HG02981 (cell line): ENCODE results near the gene CKAP5.
A peak's percentile ranks its signal among the peaks of the same experiment; 100 is the strongest.
"Not testable (repeated sequence)": the region's sequence is repeated elsewhere in the genome, so short reads cannot be mapped to it uniquely, and the experiment has no call there.

ENCODE experiments used
- ATAC-seq: cut with Tn5 transposase; IDR thresholded peaks from one replicate; pipeline ENCODE4 v1.9.1; 2021; ENCODE audit warnings: mild to moderate bottlenecking, moderate library complexity; ENCODE audit not compliant: unreplicated experiment

CKAP5 gene

DNA sequence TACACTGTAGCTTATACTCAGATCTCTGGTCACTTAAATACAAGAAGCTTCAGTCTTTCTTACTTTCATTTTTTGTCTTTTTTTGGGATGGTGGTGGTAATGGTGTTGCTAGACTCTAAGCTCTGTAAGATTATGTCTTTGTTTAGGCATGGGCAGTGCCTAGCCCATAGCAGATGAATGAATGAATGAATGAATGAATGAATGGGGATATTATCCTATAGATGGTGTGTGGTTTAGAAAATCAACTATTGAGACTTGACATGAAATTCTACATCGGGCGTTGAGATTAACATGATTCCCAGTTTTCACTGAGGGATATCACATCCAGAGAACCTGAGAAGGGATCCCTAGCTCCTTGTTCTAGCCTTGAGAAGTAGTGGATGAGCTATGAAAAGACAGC is 9.8 kb upstream of the CKAP5 start:
- ATAC-seq: no peak

DNA sequence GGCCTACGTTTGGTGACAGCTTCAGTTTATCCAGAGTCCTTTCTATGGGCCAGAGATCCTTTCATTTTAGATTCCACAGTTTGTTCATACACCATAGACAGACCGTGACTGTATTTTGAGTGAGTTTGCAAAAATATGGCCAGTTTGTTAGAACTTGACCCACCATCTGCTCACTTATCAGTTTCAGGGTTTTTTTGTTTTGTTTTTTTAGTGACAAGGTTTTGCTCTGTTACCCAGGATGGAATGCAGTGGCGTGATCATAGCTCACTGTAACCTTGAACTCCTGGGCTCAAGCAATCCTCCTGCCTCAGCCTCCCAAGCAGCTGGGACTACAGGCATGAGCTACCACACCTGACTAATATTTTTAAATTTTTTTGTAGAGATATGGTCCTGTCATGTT is 9.1 kb upstream of the CKAP5 start:
- no peak for ATAC-seq

DNA sequence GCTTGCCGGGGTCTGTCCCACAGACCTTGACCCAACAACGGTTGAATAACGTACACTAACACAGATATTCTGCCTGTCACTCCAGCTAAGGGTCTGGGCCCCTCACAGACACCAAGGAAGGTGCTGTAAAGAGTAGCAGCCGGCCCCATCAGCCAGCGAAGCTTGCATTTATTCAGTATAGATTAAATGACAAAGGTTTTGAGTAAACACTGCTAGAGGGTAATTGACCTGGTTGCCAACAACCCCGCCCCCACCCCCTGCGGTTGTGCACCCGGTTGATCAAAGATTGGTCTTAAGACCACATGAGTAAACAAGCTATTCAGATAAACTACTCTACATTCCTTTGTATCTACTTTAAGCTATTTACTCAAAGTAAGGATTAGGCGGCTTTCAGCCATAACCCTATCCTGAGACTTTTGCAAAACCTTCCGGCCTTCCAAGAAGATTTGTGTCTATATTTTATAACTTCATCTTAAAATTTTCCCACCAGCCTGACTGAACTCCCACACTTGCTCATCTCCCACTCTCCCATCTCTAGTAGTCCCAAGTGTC is 4.8 kb upstream of the CKAP5 start:
- no peak for ATAC-seq

DNA sequence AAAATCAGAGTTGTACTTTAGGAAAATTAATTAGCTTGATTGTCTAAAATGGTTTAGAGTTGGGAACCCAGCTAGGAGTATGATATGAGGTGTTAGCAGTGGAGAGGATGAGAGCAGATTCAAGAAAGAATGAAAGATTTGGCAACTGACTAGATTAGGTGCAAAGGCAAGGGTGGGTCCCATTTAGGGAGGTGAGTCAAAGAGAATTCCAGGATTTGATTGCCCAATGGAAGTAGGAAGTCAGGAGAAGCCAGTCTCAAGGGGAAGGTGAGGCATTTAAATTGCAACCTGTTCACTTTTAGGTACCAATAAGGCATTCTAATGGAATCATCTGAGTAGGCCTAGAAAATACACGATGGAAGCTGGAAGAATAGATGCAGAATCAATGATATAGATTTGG is 3.6 kb upstream of the CKAP5 start:
- no peak for ATAC-seq

- peak; percentile 2 for ATAC-seq
Observed at GRCh38 chr11:46846510-46846830, 390 bp upstream of the CKAP5 start.

DNA sequence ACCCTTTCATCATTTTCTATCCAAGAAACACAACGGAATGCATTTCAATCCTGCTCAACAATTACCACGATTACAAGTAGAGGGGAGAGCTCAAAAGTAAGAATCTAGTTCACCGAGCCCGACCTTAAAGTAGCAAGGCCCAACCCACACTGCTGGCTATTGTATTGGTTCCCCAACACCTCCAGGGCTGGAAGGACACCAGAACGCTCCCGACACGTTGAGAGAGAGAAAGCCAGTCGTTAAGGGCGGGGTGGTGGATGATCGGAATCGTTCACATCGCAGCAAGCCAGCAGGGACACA is 690 bp downstream of the CKAP5 start:
- ATAC-seq: no peak

GRCh38 chr11:46840116-46840515 is 6.0 kb downstream of the CKAP5 start:
- no peak for ATAC-seq

DNA sequence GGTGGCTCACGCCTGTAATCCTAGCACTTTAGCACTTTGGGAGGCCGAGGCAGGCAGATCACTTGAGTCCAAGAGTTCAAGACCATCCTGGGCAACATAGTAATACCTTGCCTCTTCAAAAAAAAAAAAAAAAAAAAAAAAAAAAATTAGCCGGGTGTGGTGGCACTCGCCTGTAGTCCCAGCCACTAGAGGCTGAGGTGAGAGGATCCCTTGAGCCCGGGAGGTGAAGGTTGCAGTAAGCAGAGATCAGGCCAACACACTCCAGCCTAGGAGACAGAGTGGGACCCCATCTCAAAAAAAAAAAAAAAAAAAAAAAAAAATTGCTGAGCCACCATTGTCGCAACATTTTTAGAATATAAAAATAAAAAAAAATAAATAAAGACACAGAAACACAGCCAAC is 7.6 kb downstream of the CKAP5 start:
- ATAC-seq: no peak

DNA sequence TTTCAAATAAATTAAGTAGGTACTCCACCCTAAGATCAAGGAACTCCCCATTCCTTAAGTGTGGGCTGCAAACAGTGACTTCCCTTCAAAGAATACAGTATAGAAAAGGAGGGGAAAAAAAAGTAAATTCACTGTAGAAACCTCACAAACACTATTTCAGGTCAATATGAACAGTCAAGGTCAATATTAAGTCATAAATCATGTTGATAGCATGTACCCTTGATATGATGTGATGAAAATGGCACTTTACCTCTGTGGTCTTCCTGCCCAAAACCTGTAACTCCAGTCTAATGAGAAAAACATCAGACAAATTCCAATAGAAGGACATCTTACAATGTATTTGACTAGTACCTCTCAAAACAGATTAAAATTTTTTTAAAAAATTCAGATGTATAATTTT is 8.2 kb downstream of the CKAP5 start:
- no peak for ATAC-seq

DNA sequence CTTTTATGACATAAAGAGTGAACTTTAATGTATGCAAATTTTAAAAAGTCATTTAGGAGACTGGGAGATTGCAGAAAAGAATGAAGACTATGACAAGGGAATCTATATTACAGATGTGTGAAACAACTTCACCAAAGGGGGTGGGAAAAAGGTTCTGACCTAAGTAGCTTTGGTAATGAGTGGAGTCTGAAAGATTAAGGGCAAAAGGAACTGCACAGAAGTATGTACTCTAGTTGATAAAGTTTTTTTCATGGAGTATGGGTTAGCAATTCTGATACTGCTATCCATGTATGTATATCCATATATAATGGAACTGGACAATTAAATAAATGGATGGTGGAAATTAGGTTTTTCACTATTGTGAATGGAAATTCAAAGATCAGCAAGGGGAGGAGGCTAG is 9.2 kb downstream of the CKAP5 start:
- no peak for ATAC-seq

- no peak for ATAC-seq
Observed at GRCh38 chr11:46836431-46836830, 9.6 kb downstream of the CKAP5 start.

- no peak for ATAC-seq
Observed at GRCh38 chr11:46835897-46836296, 10.2 kb downstream of the CKAP5 start.

DNA sequence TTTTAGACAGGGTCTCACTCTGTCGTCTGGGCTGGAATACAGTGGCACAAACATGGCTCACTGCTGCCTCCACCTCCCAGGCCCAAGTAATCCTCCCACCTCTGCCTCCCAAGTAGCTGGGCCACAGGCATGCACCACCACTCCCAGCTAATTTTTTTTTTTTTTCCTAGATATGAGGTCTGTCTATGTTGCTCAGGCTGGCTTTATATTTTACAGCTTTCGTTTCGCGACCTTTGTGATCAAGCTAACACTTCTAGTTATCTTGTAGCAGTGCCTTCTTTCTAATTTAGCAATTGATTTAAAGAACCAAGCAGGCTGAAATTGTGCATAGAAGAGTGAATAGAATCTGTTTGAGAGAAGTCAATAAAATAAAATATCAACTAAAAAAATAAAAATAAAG is 11.3 kb downstream of the CKAP5 start:
- ATAC-seq: no peak

- ATAC-seq: no peak
Observed at GRCh38 chr11:46832511-46833214, 13.4 kb downstream of the CKAP5 start.

DNA sequence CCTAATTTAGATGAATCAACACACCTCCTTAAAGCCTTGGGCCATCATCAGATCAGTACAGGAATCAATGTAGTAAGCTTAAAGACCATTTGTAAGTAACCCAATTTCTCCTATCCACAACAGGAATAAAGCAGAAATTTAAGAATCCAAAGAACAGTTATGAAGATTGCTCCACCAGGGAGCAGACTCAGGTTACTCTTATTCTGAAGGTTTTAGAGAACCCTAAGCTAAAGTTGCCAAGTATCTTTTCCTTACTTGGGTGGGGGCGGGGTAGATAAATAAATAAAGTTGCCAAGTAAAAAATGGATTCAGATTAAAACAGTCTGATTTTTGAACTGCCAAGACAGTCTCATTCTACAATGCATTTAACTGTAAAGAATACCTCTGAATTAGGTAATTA is 18.1 kb downstream of the CKAP5 start:
- ATAC-seq: no peak

- ATAC-seq: peak; percentile 99
Observed at GRCh38 chr11:46826310-46827044, 19.6 kb downstream of the CKAP5 start.

- ATAC-seq: no peak
Observed at GRCh38 chr11:46808799-46809431, 37.2 kb downstream of the CKAP5 start.

DNA sequence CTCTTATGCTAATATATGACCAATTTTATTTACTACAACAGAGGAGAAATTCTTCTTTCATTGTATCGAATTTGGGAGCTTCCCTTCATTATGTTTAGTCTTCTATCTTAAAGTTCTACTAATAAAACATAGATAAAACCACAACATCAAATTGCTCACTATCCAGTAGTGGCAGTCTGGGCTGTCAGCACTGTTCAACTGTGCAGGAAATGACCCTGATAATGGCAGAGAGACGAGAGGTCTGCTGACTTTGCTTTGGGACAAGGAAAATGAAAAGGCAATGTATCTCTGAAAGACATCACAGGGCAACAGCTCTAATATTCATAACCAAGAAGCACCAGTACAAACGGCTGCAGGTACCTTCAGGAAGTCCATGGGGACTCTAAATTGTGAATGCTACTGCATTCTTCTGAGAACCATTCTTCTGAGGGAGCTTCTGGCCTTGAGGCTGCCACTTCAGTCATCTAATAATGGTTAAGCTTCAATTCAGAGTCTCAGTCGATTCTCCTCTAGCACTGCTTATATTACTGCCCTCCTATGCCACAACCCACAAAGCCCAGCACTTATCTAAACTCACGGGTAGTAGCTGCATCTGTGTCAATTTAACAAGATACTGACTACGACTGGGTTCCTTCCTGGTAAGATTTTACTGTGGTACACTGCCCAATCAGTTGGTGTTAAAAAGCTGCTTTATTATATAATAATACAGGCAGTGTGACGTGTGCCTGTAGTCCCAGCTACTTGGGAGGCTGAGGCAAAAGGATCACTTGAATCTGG is 44.2 kb downstream of the CKAP5 start:
- no peak for ATAC-seq

GRCh38 chr11:46800177-46800576 is 45.9 kb downstream of the CKAP5 start:
- ATAC-seq: no peak

DNA sequence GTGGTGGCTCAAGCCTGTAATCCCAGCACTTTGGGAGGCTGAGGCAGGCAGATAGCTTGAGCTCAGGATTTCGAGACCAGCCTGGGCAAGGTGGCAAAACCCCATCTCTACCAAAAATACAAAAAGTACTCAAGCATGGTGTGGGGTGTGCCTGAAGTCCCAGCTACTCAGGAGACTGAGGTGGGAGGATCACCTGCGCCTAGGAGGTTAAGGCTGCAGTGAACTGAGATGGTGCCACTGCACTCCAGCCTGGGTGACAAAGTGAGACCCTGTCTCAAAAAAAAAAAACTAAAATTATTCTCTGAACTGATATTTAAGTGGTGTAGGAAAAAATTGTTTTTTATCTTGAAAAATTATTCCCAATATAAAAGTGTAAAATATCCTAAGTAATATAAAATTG is 46.4 kb downstream of the CKAP5 start:
- ATAC-seq: not testable (repeated sequence)

- no peak for ATAC-seq
Observed at GRCh38 chr11:46778416-46778815, 67.7 kb downstream of the CKAP5 start.
